ENCODE results near the gene RABGAP1. TPM values are rescaled to one million over a fixed set of nuclear protein-coding genes. Genes with fewer than 3 reads are reported as not detected.

The RABGAP1 gene
- total RNA-seq, 2 donors from 2014 or later, result 26.3 to 30.8 TPM

DNA sequence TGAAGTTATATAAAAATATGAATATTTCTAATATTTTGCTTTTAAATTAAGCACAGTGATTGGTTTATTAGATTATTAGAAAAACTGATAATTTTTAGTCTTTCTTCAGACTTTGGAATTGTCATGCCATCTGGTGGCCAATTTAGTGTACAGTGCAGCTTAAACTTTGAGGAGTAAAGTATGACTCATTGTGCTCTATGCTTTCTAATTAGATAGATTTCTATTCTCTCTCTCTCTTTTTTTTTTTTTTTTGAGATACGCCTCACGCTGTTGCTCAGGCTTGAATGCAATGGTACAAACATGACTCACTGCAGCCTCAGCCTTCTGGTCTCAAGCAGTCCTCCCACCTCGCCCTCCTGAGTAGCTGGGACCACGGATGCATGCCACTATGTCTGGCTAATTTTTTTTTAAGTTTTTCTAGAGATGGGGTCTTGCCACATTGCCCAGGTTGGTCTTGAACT is 50.6 kb downstream of the RABGAP1 start:
- no peaks in the 10 kb centered on the region for H3K9me3 ChIP-seq
- no peaks in the 10 kb centered on the region for H3K27me3 ChIP-seq
- TF ChIP-seq CTCF (IDR thresholded peaks at IDR 0.05), result peak; percentile 52 to 79
- no peak overlapping the region for H3K27ac ChIP-seq
- peaks cover 28% of the 10 kb centered on the region for H3K36me3 ChIP-seq
- no peak for DNase-seq (ENCODE audit: low spot score)
- H3K4me3 ChIP-seq, result no peak overlapping the region
- H3K4me1 ChIP-seq, result no peaks in the 10 kb centered on the region

DNA sequence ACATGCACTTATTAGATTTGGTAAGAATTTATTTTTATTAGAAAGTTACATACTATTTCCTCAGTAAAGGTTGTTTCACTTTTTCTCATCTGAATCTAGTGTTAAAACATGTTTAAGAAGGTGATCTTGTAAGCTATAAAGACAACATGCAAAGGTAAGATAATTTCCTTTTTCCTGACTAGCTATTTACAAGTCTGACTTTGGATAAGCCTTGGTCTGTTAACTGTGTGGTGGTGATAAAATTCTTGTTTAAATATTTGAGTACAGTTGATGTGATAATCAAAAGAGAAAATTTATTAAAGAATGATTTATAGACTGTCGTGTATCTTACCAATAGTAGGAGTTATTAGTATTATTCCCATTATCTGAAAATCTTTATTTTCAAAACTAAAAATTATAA is 55.8 kb downstream of the RABGAP1 start:
- H3K27ac ChIP-seq, result no peak overlapping the region
- H3K27me3 ChIP-seq, result no peaks in the 10 kb centered on the region
- DNase-seq (ENCODE audit: low spot score), result no peak
- no peak for TF ChIP-seq CTCF (IDR thresholded peaks at IDR 0.05)
- H3K4me3 ChIP-seq, result no peak overlapping the region
- peaks cover 33% of the 10 kb centered on the region for H3K36me3 ChIP-seq
- H3K9me3 ChIP-seq, result no peaks in the 10 kb centered on the region
- H3K4me1 ChIP-seq, result no peaks in the 10 kb centered on the region

DNA sequence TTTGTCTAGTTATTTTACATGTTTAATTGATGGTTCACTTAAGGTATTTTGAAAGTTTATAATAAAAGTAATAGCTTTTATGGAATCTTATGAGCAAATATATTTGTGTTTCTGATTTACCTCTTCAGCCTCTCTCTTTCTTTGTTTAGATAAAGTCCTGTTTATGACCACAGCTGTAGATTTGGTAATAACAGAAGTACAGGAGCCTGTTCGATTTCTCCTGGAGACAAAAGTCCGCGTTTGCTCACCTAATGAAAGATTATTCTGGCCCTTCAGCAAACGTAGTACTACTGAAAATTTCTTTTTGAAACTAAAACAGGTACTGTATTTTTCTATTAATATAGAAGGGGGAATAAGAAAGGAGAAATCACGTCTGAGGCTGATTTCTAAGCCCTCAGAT is 57.6 kb downstream of the RABGAP1 start:
- no peak overlapping the region for H3K4me3 ChIP-seq
- no peaks in the 10 kb centered on the region for H3K9me3 ChIP-seq
- no peak for DNase-seq (ENCODE audit: low spot score)
- no peak overlapping the region for H3K27ac ChIP-seq
- TF ChIP-seq CTCF (IDR thresholded peaks at IDR 0.05), result no peak
- H3K27me3 ChIP-seq, result no peaks in the 10 kb centered on the region
- peaks cover 28% of the 10 kb centered on the region for H3K36me3 ChIP-seq
- H3K4me1 ChIP-seq, result peaks cover 0 to 5% of the 10 kb centered on the region in 2 donors

- Histone ChIP-seq H3K27ac (no peak overlapping the region), H3K36me3 (peaks cover 28% of the 10 kb centered on the region), H3K4me3 (no peak overlapping the region)
These were observed 59.7 kb downstream of the RABGAP1 start for GRCh38 chr9:123000371-123001068.

DNA sequence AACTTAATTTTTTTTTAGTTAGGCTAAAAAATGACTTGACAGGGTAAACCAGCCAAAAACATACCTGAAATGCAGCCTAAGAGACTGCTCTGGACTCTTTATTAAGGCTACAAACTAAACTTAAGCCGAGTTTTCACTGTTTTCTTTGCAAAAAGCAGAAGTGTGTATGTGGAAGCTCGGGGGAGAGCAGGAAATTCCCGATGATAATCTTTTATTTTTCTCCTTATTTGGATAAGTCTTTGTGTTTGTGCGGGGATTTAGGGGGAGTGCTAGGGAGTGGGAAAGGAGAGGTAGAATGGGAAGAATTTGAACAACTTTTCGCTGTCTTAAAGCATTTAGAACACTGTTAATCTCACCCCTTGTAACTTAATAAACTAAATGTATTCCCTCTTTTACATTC is 61.9 kb downstream of the RABGAP1 start:
- peaks cover 17% of the 10 kb centered on the region for H3K36me3 ChIP-seq
- no peak for DNase-seq (ENCODE audit: low spot score)
- H3K4me1 ChIP-seq, result peaks cover 0 to 15% of the 10 kb centered on the region in 2 donors
- TF ChIP-seq CTCF (IDR thresholded peaks at IDR 0.05), result no peak
- H3K27me3 ChIP-seq, result no peaks in the 10 kb centered on the region
- no peak overlapping the region for H3K27ac ChIP-seq
- H3K4me3 ChIP-seq, result no peak overlapping the region
- H3K9me3 ChIP-seq, result no peaks in the 10 kb centered on the region

More at GRCh38 chr9:123000371-123001068, 59.7 kb downstream of the RABGAP1 start:
- Histone ChIP-seq H3K27me3 (no peaks in the 10 kb centered on the region), H3K4me1 (peaks cover 0 to 15% of the 10 kb centered on the region in 2 donors), H3K9me3 (no peaks in the 10 kb centered on the region)
- DNase-seq (ENCODE audit: low spot score), result no peak
- TF ChIP-seq CTCF (IDR thresholded peaks at IDR 0.05), result no peak

- H3K4me1 ChIP-seq, result peaks cover 0 to 15% of the 10 kb centered on the region in 2 donors
- peaks cover 10% of the 10 kb centered on the region for H3K36me3 ChIP-seq
- no peaks in the 10 kb centered on the region for H3K9me3 ChIP-seq
- no peak overlapping the region for H3K27ac ChIP-seq
- no peak overlapping the region for H3K4me3 ChIP-seq
- no peak for DNase-seq (ENCODE audit: low spot score)
- TF ChIP-seq CTCF (IDR thresholded peaks at IDR 0.05), result no peak
- H3K27me3 ChIP-seq, result no peaks in the 10 kb centered on the region
These were observed 62.6 kb downstream of the RABGAP1 start for GRCh38 chr9:123003466-123003865.

Data from right atrium auricular region (tissue), 2 donors.